Ovary (tissue), 3 donors: ENCODE data around the gene GTPBP6.

Source experiments
- CTCF ChIP-seq, 3 donors: fragments of 450-650 bp in 2 of 3; fragments of 200-600 bp in 1 of 3; IDR thresholded peaks; one replicate each; pipeline versions ENCODE4 v1.5.1 to v1.8.0; 2016 to 2022; ENCODE audit warnings: antibody characterized with exemption in 3 of 3, mild to moderate bottlenecking in 1 of 3
- POLR2A ChIP-seq: fragments of 450-650 bp; IDR thresholded peaks from one replicate; pipeline ENCODE4 v1.6.1; 2017; ENCODE audit warnings: antibody characterized with exemption, mild to moderate bottlenecking, moderate library complexity
- donor health status: DM: no; HTN: no; CAD: no.

- TF ChIP-seq CTCF (IDR thresholded peaks at IDR 0.05) (no peak), POLR2A (no peak)
Measured at GRCh38 chrX:349196-349595, 30.6 kb upstream of the GTPBP6 start.
